GM21576 (cell line): ENCODE results near the gene GOLGA6B.
"Not testable (repeated sequence)": the region's sequence is repeated elsewhere in the genome, so short reads cannot be mapped to it uniquely, and the experiment has no call there.

ENCODE experiments used
- ATAC-seq: cut with Tn5 transposase; IDR thresholded peaks from one replicate; pipeline ENCODE4 v1.9.1; 2021; ENCODE audit warnings: mild to moderate bottlenecking, moderate library complexity; ENCODE audit not compliant: unreplicated experiment

GOLGA6B gene, protein sequence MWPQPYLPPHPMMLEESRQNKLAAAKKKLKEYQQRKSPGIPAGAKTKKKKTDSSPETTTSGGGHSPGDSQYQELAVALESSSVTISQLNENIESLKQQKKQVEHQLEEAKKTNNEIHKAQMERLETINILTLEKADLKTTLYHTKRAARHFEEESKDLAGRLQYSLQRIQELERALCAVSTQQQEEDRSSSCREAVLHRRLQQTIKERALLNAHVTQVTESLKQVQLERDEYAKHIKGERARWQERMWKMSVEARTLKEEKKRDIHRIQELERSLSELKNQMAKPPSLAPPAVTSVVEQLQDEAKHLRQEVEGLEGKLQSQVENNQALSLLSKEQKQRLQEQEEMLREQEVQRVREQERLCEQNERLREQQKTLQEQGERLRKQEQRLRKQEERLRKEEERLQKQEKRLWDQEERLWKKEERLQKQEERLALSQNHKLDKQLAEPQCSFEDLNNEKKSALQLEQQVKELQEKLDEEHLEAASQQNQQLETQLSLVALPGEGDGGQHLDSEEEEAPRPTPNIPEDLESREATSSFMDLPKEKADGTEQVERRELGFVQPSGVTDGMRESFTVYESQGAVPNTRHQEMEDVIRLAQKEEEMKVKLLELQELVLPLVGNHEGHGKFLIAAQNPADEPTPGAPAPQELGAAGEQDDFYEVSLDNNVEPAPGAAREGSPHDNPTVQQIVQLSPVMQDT

GRCh38 chr15:72654397-72654796, at the start of gene GOLGA6B:
Gene GOLGA6B (plus strand): TSS chr15:72654697. CDS start chr15:72654738, 41 bp downstream.
- ATAC-seq, result not testable (repeated sequence)

DNA sequence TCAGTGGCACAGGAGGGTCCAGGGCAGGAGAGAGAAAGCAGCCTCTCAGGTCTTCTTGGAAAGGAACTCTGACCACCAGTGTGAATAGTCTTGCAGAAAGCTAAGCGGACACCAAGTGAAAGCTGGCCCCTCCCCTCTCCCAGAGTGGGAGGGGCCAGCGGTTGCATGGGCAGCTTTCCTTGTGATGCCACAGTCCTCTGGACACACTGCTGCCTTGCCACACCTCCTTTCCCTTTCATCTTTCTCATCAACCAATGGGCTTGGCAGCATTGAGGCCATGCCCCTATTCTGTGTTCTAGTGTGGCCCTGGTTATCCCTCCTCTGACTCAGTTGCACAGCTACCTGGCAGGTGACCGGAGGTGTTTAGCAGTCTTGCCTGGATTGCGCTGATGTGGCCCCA, 49.7 kb upstream of the GOLGA6B start:
- ATAC-seq, result no peak

- not testable (repeated sequence) for ATAC-seq
These were observed 46.4 kb upstream of the GOLGA6B start for GRCh38 chr15:72608084-72608483.

DNA sequence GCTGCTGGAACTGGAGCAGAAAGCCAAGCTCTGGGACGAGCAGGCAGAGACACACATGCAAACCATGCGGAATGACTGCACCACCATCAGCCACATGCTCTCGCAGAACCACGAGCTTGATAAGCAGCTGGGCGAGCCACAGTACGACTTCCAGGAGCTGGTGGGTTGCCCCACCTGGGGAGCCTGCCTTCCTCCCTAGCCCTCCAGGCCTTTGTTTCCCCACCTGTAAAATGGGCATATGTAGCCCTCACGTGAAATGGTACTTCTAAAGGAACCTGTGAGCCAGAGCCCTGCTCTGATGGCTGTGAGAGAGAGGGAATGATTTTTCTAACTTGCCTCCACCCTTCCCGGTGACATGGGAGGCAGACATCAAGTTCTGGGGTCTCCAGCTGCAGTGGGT, 44.6 kb upstream of the GOLGA6B start:
- ATAC-seq, result no peak

DNA sequence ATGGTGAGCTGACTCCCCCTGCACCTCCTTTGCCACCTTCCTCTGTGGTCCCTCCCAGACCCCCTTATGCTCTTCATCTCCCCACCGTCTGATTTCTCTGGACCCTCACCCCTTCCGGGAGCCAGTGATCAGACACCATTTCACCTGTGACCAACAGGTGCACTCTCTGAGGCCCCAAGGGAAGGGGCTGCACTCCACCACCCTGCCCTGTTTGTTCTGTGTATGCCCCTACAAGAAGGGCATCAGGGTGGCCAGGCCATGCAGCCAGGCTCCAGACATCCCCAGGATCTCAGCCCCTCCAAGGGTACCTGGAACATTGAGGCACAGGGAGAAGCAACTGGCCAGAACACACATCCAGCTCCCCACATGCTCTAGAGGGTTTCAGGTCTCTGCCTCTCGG, 42.2 kb upstream of the GOLGA6B start:
- ATAC-seq, result not testable (repeated sequence)

DNA sequence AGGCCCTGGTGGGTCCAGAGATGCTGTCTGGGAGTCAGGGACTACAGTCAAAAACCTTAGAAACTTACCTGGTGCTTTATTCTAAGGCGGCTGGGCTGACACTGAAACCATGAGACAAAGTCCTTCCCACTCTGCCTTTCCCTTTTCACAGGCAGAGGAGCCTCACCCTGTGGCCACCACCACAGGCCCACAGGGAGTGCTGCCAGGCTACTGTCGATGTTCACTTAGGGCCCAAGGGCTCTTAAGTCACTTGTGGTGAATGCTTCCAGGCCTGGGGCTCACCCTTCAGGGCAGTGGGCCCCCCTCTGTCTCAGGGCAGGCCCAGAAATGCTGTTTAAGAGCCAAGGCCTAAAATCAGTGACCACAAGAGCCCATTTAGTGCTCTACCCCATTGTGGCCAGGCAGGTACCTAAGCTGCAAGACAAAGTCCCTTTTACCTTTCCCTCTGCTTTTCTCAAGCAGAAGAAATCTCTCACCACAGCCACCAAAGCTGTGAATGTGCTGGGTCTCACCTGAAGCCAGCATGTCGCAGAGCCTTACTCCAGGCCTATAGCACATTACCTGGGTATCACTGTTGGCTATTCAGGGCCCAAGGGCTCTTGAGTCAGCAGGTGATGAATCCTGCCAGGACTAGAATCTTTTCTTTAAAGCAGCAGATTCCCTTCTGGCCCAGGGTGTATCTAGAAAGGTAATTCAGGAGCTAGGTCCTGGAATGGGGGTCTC, 39.5 kb upstream of the GOLGA6B start:
- ATAC-seq, result no peak

DNA sequence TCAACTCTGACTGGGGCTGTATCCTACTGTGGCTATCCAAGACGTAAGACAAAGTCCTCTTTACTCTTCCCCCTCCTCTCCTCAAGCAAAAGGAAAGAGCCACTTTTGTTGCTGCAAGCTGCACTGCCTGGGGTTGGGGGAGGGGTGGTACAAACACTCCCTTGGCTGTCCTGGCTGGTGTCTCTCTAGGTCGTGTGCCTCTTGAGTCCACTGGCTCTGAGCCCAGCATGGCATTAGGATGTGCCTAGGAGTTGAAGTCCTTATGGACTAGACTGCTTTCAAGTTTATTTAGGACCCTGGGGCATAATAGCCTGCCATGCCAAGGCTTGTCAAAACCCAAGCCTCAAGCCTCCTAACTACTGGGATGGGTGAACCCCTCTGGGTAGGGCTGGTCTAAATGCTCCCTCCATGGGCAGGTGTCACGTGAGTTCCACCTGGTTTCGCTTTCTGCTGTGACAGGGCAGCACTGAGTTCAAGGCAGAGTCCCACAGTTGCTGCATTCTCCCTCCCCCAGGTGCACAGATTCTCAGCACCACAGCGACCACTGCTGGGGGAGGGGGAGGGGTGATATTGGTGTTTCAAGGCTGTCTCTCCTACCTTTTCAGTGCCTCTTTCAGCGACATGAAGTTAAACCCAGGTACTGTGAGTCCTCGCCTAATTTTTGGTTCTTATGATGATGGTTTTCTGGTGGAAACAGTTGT, 38.8 kb upstream of the GOLGA6B start:
- not testable (repeated sequence) for ATAC-seq

- no peak for ATAC-seq
These were observed 37.8 kb upstream of the GOLGA6B start for GRCh38 chr15:72616491-72617210.

GRCh38 chr15:72623854-72624253, 30.6 kb upstream of the GOLGA6B start:
- not testable (repeated sequence) for ATAC-seq

DNA sequence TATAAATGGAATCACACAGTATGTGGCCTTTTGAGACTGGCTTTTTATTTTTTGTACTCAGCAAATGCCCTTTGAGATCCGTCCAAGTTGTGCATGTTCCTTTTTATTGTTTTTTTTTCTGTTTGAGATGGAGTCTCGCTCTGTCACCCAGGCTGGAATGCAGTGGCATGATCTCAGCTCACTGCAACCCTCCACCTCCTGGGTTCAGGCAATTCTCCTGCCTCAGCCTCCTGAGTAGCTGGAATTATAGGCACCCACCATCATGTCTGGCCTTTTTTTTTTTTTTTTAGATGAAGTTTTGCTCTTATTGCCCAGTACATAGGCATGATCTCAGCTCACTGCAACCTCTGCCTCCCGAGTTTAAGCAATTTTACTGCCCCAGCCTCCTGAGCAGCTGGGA, 28.3 kb upstream of the GOLGA6B start:
- not testable (repeated sequence) for ATAC-seq

DNA sequence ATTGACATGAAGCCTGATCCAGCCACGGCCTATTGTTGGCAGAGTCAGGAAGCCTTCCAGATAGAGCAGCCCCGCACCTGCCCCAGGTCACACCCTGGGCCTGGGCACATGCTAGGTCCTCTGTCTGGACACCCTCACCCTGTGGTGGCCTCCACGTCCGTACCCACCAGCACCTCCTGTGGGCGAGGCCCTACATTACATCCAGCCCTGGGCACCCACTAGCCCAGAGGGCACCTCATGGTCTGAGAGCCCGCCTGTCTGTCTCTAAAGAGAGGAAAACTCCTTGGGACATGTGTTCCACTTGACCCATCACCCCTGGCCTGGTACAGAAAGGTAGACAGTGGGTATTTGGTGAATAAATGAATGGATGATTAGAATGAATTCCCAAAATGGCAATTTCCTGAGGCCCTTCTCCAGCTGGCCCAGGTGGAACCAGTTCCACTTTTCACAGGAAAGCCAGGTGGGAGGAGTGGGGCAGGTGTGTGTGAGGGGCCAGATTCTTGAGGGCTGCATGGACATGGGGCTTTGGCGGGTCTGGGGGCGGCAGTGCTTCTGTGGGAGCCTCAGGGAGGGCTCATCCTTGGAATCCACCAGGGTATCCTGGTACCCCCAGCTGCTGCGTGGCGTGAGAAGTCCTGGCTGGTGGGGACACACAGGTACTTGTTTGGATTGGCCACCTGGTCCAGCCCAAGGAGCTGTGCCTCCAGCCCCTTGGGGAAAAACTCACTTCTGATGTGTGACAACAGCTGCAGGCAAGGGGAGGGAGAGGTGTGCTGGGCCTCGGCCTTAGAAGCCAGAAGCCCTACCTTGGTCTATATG, 26.0 kb upstream of the GOLGA6B start:
- not testable (repeated sequence) for ATAC-seq

DNA sequence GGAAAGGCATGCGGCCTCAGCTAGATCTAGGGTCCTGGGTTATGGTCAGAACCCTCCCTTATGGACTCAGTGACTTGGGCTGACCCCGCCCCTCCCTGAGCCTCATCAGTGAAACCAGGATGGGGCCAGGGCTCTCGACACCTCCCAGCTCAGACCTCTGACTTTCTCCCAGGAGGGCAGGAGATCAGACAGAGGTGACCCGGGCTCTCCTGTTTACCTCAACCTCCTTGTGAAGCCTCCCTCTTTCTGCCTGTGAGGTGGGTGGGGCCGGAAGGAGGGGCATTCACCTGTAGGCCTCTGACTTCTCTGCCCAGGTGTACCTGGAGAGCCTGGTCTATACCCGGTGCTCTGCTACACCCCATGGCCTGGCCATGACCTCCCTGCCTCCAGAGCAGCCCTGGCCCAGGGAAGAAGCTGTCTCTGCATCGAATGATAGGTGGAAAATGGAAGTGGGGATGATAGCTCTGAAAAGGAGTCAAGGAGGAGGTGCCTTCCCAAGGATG, 25.4 kb upstream of the GOLGA6B start:
- ATAC-seq, result not testable (repeated sequence)

- ATAC-seq, result peak; percentile 69
These were observed 17.8 kb upstream of the GOLGA6B start for GRCh38 chr15:72636519-72637282.

GRCh38 chr15:72639759-72640483, 14.6 kb upstream of the GOLGA6B start:
- ATAC-seq, result not testable (repeated sequence)

- ATAC-seq, result not testable (repeated sequence)
These were observed 12.2 kb upstream of the GOLGA6B start for GRCh38 chr15:72642271-72642670.

- ATAC-seq, result not testable (repeated sequence)
These were observed 5.8 kb upstream of the GOLGA6B start for GRCh38 chr15:72648631-72649253.

- not testable (repeated sequence) for ATAC-seq
These were observed 1.5 kb downstream of the GOLGA6B start for GRCh38 chr15:72656014-72656413.
